Stimulated activated CD4-positive, alpha-beta T cell treated with anti-CD3 and anti-CD28 coated beads, Interleukin-2, amount 100 ng/mL, for 4 hours (primary cell): Measurements from ENCODE around the gene NEBL.

Experiments used
- DNase-seq: peaks from one replicate; pipeline ENCODE4 v3.0.0-alpha.2; 2020; ENCODE audit warnings: low read depth

The NEBL gene

DNA sequence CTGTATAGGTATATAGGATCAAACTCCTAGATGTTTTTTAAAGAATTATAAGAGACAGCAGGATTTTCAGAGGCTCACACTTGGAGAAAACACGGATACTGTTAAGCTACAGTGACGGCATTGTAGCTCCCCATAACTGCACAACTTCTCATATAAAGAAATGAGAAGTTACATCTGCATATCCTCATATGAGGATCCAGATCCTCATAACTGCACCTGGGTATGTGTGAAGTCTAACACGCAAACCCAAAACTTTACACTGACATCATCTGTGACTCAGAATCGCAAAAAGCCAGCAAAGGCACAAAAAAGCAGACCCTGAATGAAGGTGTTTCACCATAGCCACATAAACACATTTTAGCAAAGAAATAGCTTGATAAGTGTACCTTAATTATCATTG, 34.1 kb downstream of the NEBL start:
- DNase-seq = no peak

- no peak for DNase-seq
Measured at GRCh38 chr10:20858292-20859124, 38.6 kb downstream of the NEBL start.

- DNase-seq = no peak
Measured at GRCh38 chr10:20856484-20856883, 40.6 kb downstream of the NEBL start.

- no peak for DNase-seq
Measured at GRCh38 chr10:20855398-20856038, 41.6 kb downstream of the NEBL start.

DNA sequence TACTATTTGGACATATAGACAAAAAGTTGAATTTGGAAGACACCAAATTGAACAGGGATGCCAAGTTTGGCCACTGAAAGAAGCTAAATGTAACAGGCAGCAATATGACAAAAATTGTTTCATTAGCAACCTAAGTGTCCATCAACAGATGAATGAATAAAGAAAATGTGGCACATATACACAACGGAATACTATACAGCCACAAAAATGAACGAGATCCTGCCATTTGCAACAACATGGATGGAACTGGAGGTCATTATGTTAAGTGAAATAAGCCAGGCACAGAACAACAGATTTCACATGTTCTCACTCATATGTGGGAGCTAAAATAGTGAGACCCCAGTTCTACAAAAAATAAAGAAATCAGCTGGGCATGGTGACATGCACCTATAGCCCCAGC, 43.8 kb downstream of the NEBL start:
- DNase-seq = no peak

DNA sequence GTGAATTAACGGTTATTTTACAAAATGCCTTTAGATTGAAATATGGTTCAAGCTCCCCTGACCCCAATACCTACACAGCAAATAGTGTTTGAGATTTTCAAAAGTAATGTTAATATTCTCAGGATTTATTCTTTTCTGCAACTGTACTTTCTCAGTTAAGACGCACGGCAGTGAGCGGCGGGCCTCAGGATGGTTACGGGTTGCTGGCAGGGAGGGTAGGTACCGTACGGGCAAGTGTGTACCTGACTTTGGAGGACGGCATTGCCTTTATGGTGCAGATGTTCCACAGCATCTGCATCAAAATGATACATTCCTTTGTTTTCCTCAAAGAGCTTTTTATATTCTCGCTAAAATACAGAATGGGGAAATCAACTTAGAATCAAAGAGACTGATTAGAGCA, 44.8 kb downstream of the NEBL start:
- no peak for DNase-seq

GRCh38 chr10:20847512-20847911, 49.6 kb downstream of the NEBL start:
- DNase-seq = no peak

DNA sequence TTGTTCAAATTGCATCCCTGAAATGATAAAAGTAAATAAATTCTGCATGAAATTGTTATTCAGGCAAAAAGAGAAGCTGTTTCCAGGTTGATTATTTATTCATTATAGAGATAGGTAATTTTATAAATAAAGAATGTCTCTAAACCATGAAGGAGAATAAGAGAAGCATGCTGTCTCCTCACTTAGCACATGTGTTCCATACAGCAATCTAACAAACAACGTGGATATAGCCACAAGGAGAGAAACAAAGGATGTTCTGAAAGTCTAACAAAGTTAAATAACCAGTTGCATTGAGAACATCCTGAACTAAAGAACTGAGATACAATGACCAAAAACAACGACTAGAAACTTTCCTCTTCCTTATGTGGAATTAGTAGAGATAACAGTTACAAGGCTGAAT, 50.8 kb downstream of the NEBL start:
- DNase-seq = no peak

DNA sequence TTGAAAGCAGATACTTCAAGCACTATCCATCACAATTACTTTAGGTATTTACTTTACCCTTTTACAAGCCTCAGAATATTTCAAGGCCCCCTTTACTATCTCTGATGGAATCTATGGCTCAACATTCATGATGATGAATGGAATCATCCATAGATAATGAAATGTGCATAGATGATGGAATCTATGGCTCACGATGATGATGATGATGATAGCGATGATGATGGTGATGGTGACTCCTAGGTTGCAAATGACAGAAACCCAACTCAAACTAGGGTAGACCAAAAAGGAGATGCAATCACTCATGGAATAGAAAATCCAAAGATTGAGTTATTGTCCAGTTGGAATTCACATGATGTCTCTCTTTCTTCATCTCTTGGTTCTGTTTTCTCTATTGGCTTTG, 55.7 kb downstream of the NEBL start:
- no peak for DNase-seq

- no peak for DNase-seq
Measured at GRCh38 chr10:20839910-20840309, 57.2 kb downstream of the NEBL start.

DNA sequence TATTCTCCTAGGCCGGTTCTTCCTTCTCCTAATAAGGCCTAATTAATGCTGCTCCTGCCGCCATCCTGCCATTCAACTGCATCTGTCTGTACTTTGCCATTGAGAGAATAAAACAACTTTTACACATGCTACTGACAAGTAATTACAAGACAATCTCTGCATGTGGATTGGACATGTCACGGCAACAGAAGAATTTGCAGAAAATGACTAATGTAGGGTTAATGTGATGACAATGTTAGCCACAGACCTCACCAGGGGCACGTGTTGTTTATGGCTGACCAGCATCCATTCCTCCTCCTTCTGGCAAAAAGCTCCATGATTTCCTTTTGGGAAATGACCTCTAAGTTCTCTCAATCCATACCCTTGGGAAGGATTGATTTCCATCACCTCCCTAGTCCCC, 58.0 kb downstream of the NEBL start:
- no peak for DNase-seq

DNA sequence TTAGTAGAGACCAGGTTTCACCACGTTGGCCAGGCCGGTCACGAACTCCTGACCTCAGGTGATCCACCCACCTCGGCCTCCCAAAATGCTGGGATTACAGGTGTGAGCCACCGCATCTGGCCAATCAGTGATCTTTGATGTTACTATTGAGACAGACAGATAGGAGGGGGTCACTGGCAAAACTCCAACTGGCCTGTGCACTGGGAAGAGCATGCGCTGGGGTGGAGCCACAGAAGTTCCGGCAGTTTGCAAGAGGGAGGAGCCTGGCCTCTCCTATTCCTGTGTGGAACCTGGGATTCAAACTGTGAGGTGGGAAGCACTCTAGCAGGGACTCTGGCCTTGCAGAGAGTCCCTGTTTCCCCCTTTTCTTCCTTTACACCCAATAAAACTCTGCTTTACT, 60.7 kb downstream of the NEBL start:
- no peak for DNase-seq

DNA sequence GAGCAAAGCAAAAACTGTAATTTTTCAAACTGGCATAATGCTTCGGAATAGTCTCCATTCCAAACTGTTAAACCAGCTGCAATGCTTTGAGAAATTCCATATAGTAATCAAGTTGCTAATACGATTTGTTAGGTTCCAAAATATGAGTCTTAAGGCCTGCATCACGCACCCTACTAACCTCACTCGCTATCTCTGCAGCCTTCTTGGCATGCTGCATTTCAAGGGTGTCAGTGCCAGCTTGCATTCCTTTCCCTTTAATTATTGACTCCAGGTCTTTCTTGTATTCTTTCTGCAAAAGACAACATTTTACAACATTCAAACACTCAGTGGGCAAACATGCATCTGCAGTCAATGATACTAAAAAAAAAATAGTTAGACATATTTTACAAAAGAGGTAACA, 61.8 kb downstream of the NEBL start:
- DNase-seq = no peak

- no peak for DNase-seq
Measured at GRCh38 chr10:20834825-20835224, 62.3 kb downstream of the NEBL start.

DNA sequence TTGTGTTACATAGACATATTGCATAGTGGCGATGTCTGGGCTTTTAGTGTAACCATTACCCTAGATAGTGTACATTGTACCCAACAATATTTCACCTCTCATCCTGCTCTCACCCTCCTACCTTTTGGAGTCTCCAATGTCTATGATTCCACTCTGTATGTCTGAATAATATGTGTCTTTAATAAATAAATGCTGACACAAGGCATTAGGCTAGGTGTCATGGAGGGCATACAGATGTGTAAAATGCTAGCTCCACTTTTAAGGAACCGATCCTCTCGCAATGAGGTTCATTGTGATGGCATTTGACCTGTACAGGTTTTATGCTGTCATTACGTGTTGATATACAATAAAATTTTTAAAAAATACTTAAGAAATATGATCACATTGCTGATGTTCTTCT, 74.3 kb downstream of the NEBL start:
- DNase-seq = no peak

GRCh38 chr10:20817646-20818045, 79.5 kb downstream of the NEBL start:
- no peak for DNase-seq

- DNase-seq = no peak
Measured at GRCh38 chr10:20817116-20817515, 80.0 kb downstream of the NEBL start.

GRCh38 chr10:20814116-20814515, 83.0 kb downstream of the NEBL start:
- DNase-seq = no peak

- no peak for DNase-seq
Measured at GRCh38 chr10:20811131-20811530, 86.0 kb downstream of the NEBL start.

- DNase-seq = no peak
Measured at GRCh38 chr10:20809631-20810030, 87.5 kb downstream of the NEBL start.

- DNase-seq = no peak
Measured at GRCh38 chr10:20806487-20806886, 90.6 kb downstream of the NEBL start.

DNA sequence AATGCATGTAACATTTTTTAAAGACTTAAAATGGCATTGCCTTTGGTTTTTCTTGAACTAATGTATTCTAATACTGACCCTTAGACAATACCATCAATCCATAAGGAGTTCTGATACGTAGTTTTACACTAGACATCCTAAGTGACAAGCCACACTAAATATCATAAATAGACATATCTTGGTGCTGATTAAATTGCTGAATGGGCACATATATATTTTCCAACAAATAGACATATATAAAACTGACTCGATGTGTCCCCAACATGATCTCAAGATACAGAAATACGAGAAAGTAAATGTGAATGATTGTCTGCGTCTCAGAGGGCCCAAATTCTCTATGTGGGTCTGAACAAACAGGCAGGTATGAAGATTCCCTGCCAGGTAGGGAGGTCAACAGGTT, 99.8 kb downstream of the NEBL start:
- DNase-seq = no peak

GRCh38 chr10:20795391-20795790, 101.7 kb downstream of the NEBL start:
- DNase-seq = no peak

GRCh38 chr10:20785174-20785573, 111.9 kb downstream of the NEBL start:
- no peak for DNase-seq
